HG03175 (cell line): ENCODE results near the gene TIMM8B.
"Not testable (repeated sequence)": the region's sequence is repeated elsewhere in the genome, so short reads cannot be mapped to it uniquely, and the experiment has no call there.

Experiments used
- ATAC-seq: cut with Tn5 transposase; IDR thresholded peaks from one replicate; pipeline ENCODE4 v1.9.1; 2021; ENCODE audit warnings: mild to moderate bottlenecking, moderate library complexity; ENCODE audit not compliant: unreplicated experiment

Gene TIMM8B

GRCh38 chr11:112086422-112087191 lies at the start of gene TIMM8B, which contains the start of gene SDHD:
TSS of gene TIMM8B (minus strand) at chr11:112086756. CDS start at chr11:112086723, 33 bp downstream.
TSS of gene SDHD (plus strand) at chr11:112086873. CDS start at chr11:112086908, 35 bp downstream.
- peak; percentile 90 for ATAC-seq

DNA sequence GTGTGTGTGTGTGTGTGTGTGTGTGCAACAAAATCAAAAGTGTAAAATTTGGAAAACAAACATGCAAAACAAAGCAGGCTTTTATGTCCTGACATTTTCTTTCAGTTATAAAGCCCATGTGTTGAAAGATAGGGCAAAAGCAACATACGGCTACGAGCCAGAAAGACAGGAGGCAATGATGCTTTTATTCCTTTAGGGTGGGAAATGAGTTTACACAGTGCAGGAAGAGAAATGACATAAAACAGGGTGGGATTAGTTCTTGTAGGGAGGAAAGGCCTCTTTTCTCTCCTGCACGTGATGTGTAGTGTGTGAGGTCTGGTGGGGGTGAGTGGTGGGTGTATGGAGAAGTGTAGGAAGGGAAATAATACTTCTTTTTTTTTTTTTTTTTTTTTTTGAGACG lies 47.9 kb upstream of the TIMM8B start:
- no peak for ATAC-seq

- ATAC-seq: peak; percentile 58
Measured at GRCh38 chr11:112132737-112133136, 46.2 kb upstream of the TIMM8B start.

- ATAC-seq: no peak
Measured at GRCh38 chr11:112129656-112130055, 43.1 kb upstream of the TIMM8B start.

DNA sequence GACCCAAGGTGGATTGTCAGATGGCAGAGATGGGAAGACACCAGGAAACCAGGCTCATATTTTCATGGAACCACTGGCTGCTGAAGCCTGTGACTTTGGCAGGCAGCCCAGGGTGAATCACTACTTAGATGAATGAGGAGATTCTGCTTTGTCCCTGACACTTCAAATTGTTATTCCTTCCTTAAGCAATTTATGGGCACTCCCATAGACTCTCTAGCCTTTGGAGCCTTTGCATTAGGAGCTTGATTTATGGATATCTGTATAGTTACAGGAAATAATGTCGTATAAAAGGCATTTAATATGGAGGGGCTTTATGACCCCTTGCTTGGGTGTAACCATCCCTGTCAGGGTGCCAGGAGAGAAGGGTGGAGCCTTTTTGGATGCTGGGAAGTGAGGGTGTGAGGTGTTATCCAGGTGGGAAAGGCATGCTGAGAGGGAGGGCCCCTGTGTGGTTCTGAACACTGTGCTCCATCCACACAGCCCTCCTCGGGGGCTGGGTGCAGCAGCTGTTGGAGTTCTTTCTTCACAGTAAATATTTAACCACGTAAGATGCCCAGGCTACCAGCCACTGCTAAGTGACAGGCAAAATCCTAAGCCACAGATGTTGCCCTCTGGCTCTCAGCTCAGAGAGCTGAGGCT lies 42.0 kb upstream of the TIMM8B start:
- ATAC-seq: no peak

DNA sequence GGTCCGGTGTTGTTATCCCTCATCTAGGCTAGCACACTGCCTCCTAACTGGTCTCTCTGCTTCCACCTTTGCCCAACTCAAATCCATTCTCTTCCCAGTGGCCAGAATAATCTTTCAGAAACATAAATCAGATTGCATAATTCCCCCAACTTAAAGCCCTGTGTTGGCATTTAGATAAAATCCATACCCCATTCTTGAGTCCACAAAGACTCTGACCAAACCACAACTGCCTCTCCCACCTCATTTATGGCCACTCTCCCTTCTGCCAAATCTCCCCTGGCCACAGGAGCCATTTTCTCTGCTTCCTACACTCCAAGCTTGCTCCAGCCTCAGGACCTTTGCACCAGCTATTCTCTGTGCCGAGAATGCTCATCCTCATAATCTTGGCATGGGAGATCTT lies 40.5 kb upstream of the TIMM8B start:
- ATAC-seq: no peak

- no peak for ATAC-seq
Measured at GRCh38 chr11:112123129-112123528, 36.6 kb upstream of the TIMM8B start.

DNA sequence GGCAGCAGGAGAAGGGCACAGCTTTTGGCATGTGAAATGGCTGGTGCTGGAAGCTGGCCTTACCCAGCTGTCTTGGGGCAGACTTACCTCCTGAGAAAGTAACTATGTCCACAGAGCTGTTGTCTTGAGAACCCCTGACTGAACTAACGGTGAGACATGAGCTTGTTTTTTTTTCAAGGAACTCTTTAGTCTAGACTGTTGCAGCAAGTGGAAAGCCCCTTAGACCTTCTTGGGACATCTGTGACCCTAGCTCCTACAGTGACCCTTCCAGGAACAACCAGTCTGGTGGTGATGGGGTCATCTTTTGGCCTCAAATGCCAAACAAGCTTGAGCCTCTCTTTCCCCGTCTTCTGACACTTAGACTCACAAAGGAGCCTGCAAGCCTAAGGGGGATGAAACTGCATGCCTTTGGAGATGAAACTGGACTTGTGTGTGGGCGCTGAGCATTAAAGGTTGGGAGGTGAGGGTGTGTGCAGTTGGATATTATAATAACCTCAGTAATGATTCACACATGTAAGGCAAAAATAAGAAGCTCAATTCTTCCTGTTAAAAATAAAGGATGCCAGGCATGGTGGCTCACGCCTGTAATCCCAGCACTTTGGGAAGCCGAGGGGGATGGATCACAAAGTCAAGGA lies 35.5 kb upstream of the TIMM8B start:
- ATAC-seq: no peak

GRCh38 chr11:112118176-112118575 lies 31.6 kb upstream of the TIMM8B start:
- ATAC-seq: no peak

GRCh38 chr11:112115386-112115785 lies 28.8 kb upstream of the TIMM8B start:
- no peak for ATAC-seq

DNA sequence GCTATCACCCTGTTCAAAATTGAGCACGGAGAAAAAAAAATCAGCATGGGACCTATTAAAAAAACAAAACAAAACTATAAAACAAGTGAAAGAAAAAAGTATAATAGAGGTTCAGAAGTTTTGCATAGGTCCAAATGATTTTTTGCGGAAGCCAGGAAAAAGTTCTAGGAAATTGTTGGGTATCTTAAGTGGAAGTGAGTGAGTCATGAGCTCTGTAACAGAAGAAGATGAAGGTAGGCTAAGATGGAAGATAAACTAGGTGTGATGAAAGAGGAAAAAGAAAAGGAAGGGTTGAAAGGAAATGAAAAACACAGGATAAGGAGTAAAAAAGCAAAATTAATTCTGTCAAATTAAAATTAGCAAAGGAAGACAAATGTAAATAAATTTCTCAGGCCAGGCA lies 27.9 kb upstream of the TIMM8B start:
- ATAC-seq: no peak

DNA sequence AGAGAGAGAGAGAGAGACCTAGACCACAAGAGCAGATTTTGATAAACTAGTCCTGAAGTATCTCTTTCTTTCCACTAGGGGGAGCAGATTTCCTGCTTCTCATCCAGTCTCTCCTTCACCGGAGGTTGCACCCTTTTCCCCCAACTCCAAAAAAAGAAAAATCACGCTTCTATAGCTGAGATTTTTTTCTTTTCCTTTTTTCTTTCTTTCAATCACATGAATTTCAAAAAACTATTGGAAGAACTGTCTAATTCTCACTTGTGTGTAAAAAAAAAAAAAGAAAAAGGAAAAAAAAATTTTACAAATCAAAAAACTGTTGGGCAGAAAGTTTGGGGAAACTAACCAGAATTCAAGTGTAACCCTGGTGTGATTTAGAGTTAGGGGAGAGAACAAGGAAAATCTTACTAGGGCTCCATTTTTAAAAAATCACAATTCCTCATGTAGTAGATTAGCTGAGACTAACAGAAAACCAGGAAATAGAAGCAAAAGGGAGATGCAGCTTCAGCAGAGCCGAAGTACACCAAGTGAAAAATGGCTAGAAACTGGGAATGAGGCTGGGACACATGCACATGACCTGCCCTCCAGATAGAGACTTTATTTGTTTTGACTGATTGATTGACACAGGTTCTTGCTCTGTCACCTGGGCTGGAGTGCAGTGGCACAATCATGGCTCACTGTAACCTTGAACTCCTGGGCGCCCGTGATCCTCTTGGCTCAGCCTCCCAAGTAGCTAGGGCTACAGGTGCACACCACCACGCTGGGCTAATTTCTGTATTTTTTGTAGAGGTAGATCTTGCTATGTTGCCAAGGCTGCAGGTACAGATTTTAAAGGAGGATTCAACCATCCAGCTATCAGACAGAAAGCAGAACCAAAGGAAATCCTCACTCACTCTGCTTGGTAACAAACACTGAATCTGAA lies 27.2 kb upstream of the TIMM8B start:
- ATAC-seq: no peak

DNA sequence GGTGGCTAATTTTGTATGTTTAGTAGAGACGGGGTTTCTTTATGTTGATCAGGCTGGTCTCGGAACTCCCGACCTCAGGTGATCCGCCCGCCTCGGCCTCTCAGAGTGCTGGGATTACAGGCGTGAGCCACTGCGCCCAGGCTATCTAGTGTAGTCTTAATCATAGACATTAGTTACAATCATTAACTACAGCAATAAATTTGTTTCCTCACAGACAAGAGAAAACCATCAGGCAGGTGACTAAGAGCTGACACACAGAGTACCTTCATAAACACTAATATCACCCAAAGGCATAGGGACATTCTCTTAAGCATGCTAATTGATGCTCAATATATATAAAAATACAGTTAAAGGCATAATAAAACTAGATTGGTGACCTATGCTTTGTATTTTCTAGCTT lies 19.5 kb upstream of the TIMM8B start:
- ATAC-seq: no peak

DNA sequence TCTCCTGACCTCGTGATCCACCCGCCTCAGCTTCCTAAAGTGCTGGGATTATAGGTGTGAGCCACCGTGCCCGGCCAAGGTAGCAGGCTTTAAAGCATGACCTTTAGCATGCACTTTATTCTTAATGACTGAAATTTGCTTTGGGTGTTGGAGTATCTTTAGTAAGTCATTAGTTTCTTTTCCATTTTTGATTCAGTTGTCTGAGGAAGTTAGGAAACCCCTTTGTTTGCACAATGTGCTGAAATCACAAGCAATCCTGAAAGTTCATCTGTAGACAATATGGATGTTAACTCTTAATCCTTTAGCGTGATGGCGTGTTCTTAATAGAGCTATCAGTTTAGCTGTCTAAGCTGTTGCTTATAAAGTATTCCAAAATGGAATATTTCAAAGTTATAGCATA lies 16.9 kb upstream of the TIMM8B start:
- ATAC-seq: no peak

DNA sequence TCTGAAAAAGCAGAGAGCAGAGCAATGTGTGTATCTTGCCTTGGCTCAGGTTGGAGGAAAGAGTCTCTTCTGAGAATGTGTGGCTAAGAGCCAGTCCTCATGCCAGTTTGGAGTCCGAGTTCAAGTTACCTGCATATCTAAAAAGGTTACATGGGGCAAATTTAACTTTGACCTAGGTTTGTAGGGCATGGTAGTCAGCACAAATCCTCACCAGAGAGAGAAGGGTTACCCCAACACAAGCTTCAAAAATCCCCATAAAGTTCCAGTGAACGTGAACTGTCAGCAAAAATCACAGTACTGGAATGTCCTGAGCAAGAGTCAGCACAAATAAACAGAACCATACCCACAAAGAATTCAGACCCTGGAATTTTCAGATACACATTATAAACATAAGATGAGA lies 13.9 kb upstream of the TIMM8B start:
- no peak for ATAC-seq

DNA sequence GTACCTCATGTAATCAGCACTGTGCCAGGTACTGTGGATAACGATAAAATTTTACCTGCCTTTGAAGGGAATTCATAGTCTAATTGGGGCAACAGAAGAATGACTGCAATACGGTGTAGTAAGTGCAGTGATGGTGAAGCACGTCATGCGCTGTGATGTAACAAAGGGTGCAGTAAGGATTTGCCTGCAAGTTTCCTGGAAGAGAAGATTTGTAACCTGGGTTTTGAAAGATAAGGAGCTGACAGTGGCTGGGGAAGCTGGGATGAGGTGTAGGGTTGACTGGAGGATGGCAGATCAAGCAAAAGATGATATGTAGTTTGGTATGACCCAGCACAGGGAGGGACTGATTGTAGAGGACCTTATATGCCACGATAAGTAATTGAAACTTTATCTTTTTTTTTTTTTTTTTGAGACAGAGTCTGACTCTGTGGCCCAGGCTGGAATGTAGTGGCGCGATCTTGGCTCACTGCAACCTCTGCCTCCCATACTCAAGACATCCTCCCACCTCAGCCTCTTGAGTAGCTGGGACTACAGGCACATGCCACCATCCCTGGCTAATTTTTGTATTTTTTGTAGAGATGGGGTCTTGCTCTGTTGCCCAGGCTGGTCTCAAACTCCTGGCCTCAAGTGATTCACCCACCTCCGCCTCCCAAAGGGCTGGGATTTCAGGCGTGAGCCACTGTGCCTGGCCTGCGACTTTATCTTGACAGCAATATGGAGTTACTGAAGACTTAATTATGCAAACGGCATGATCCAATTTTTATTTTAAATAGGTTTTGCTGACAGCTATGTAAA lies 11.4 kb upstream of the TIMM8B start:
- ATAC-seq: no peak

DNA sequence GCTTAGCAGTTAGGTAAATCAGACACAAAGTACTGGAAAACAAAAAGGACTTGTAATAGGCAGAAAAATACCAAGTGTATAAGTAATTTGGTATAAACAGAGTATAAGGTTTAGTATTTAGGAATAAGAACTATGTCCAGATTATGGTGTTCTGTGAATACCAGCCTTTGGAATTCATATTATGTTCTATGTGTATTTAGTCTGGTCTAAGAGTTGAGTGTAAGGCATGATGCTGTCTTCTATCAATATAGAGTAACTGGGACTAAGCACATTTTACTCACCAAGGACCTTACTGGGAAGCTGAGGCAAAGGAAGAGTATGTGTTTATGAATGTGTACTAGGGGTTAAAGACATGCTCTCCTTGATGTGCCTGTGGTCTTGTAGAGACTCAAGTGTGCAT lies 9.6 kb upstream of the TIMM8B start:
- no peak for ATAC-seq

- ATAC-seq: not testable (repeated sequence)
Measured at GRCh38 chr11:112095302-112095701, 8.7 kb upstream of the TIMM8B start.

DNA sequence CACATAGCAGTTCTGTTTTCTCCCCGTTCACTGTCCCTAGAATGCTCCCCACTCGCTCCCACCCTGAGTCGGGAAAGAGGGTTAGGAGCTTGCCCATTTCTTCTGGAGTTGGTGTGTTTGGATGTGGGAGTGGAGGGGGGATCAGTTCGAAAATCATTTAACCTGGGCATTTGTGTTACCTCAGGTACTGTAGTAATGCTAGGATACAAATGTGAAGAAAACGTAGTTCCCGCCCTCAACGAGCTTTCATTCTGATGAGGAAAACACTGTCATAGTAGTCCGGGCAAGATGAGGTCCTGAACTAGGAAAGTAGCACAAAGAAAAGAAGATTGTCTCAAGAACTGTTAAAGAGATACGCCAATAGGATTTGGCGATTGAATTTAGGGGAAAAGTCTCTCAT lies 656 bp upstream of the TIMM8B start:
- ATAC-seq: no peak

- peak; percentile 36 for ATAC-seq
Measured at GRCh38 chr11:112085822-112086421, 634 bp downstream of the TIMM8B start.
